ENCODE measurements around the gene TMX3. TPM values are rescaled to one million over a fixed set of nuclear protein-coding genes. Genes with fewer than 3 reads are reported as not detected.

The TMX3 gene
- total and polyA plus RNA-seq, 2 donors (not counting 3 experiments of a cell fraction or from before 2014, with no cell fraction given): 20.0 to 65.5 TPM

GRCh38 chr18:68638613-68639012 is 76.3 kb downstream of the TMX3 start:
- Histone ChIP-seq H3K9ac (replicated peaks; ENCODE audit: extremely low read depth, insufficient read depth, low read length) (no peak overlapping the region), H3K4me3 (replicated peaks in 1 of 3; ENCODE audit: insufficient read depth in 1 of 3, low read depth in 1 of 3, low read length in 3 of 3) (no peak overlapping the region), H3K79me2 (ENCODE audit: control insufficient read depth, insufficient read depth, low read length) (no peaks in the 10 kb centered on the region), H3K9me1 (replicated peaks; ENCODE audit: control insufficient read depth, extremely low read depth, insufficient read depth, low read length) (no peaks in the 10 kb centered on the region), H3K36me3 (ENCODE audit: control insufficient read depth in 2 of 2, extremely low read depth in 1 of 2, insufficient read depth in 2 of 2, low read length in 2 of 2) (no peaks in the 10 kb centered on the region), H3K4me2 (ENCODE audit: insufficient read depth, low read length) (no peak overlapping the region), H4K20me1 (replicated peaks; ENCODE audit: control insufficient read depth, extremely low read depth, insufficient read depth, low read length) (no peaks in the 10 kb centered on the region), H3K4me1 (ENCODE audit: control insufficient read depth, extremely low read depth, insufficient read depth, low read length) (no peaks in the 10 kb centered on the region), H3K27me3 (ENCODE audit: control insufficient read depth in 2 of 2, insufficient read depth in 2 of 2, low read length in 2 of 2) (no peaks in the 10 kb centered on the region), H3K27ac (ENCODE audit: insufficient read depth, low read depth, low read length) (no peak overlapping the region), H3K9me3 (replicated peaks; ENCODE audit: control insufficient read depth, insufficient read depth, low read length) (no peaks in the 10 kb centered on the region), H2AFZ (ENCODE audit: low read depth, low read length) (no peak overlapping the region)
- TF ChIP-seq POLR2AphosphoS5 (IDR thresholded peaks at IDR 0.05; ENCODE audit: insufficient read depth, low read depth, low read length): no peak
- no peak for TF ChIP-seq EZH2 (IDR thresholded peaks at IDR 0.05; ENCODE audit: borderline replicate concordance, low read depth, low read length, severe bottlenecking)
- no peak for TF ChIP-seq GATA2 (IDR thresholded peaks at IDR 0.05; ENCODE audit: insufficient read depth, insufficient read length, low read depth, low read length)
- no peak for TF ChIP-seq JUN (IDR thresholded peaks at IDR 0.05; ENCODE audit: borderline replicate concordance, insufficient read depth, insufficient read length, low read depth)
- no peak for TF ChIP-seq MYC (IDR thresholded peaks at IDR 0.05; ENCODE audit: low read depth, low read length)
- TF ChIP-seq POLR2A (IDR thresholded peaks at IDR 0.05; ENCODE audit: low read depth, low read length): no peak
- TF ChIP-seq, protein P1, sequence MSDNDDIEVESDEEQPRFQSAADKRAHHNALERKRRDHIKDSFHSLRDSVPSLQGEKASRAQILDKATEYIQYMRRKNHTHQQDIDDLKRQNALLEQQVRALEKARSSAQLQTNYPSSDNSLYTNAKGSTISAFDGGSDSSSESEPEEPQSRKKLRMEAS (IDR thresholded peaks at IDR 0.05; ENCODE audit: insufficient read depth, insufficient read length): no peak
- no peak for TF ChIP-seq FOS (IDR thresholded peaks at IDR 0.05; ENCODE audit: borderline replicate concordance, insufficient read depth, low read length)
- TF ChIP-seq, protein P2, sequence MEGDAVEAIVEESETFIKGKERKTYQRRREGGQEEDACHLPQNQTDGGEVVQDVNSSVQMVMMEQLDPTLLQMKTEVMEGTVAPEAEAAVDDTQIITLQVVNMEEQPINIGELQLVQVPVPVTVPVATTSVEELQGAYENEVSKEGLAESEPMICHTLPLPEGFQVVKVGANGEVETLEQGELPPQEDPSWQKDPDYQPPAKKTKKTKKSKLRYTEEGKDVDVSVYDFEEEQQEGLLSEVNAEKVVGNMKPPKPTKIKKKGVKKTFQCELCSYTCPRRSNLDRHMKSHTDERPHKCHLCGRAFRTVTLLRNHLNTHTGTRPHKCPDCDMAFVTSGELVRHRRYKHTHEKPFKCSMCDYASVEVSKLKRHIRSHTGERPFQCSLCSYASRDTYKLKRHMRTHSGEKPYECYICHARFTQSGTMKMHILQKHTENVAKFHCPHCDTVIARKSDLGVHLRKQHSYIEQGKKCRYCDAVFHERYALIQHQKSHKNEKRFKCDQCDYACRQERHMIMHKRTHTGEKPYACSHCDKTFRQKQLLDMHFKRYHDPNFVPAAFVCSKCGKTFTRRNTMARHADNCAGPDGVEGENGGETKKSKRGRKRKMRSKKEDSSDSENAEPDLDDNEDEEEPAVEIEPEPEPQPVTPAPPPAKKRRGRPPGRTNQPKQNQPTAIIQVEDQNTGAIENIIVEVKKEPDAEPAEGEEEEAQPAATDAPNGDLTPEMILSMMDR (IDR thresholded peaks at IDR 0.05; ENCODE audit: extremely low read depth in 1 of 2, insufficient read depth in 1 of 2, low read depth in 1 of 2, low read length in 2 of 2): no peak
- dilution Hi-C loops (cut with MboI; ENCODE audit: extremely low pct_ligation_motif_present, low sequenced_read_pairs): no loop called here
- CTCF ChIA-PET: no interaction called here
- intact Hi-C loops (cut with micrococcal nuclease): no loop called here
- POLR2A ChIA-PET: no interaction called here
- no peak for FAIRE-seq
- BruUV-seq (replicated peaks): no TSS peak
- DNase-seq (ENCODE audit: low read depth, low spot score): no peak

All from endothelial cell of umbilical vein (primary cell).